ENCODE results near the gene GRK5. TPM values are rescaled to one million over a fixed set of nuclear protein-coding genes. Genes with fewer than 3 reads are reported as not detected.

The GRK5 gene
- total RNA-seq, 1 experiment from 2014 or later = 29.0 TPM

DNA sequence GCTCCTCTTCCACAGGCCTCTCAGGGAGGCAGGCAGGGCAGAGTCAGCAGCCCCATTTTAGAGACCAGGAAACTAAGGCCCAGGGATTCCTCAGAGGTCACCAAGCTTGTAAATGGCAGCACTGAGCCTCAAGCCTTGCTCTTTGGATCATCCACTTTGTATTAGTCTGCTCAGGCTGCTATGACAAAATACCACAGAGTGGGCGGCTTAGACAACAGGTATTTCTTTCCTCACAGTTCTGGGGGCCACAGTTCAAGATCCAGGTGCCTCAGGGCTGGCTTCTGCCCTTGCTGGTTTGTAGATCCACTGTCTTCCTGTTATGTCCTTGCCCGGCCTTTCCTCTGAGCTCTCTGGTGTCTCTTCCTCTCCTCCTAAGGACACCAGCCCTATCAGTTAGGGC is 151.2 kb downstream of the GRK5 start:
- H3K4me1 ChIP-seq (ENCODE audit: control insufficient read depth, insufficient read depth, low read length) = no peaks in the 10 kb centered on the region; the same call in 1 of the 2 replicates
- in situ Hi-C loops (cut with HindIII; ENCODE audit: low pct_unique_long_range_greater_than_20kb, low sequenced_read_pairs) = no loop called here
- ChIA-PET CTCF (no interaction called here), POLR2A (interaction anchor here (0.6 kb wide), 1 partner anchor 208 kb away, joined by 3 read pairs; no protein-coding TSS in a partner anchor)
- no peak overlapping the region for H3K27ac ChIP-seq (ENCODE audit: low read length)
- TF ChIP-seq POLR2AphosphoS5 (IDR thresholded peaks at IDR 0.05; ENCODE audit: low read depth, low read length) (no peak), TCF7L2 (IDR thresholded peaks at IDR 0.05; ENCODE audit: low read depth, low read length) (no peak), SIN3A (IDR thresholded peaks at IDR 0.05; ENCODE audit: borderline replicate concordance, insufficient read depth, low read depth, low read length) (no peak)
- TF ChIP-seq, protein P1, sequence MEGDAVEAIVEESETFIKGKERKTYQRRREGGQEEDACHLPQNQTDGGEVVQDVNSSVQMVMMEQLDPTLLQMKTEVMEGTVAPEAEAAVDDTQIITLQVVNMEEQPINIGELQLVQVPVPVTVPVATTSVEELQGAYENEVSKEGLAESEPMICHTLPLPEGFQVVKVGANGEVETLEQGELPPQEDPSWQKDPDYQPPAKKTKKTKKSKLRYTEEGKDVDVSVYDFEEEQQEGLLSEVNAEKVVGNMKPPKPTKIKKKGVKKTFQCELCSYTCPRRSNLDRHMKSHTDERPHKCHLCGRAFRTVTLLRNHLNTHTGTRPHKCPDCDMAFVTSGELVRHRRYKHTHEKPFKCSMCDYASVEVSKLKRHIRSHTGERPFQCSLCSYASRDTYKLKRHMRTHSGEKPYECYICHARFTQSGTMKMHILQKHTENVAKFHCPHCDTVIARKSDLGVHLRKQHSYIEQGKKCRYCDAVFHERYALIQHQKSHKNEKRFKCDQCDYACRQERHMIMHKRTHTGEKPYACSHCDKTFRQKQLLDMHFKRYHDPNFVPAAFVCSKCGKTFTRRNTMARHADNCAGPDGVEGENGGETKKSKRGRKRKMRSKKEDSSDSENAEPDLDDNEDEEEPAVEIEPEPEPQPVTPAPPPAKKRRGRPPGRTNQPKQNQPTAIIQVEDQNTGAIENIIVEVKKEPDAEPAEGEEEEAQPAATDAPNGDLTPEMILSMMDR (IDR thresholded peaks at IDR 0.05) = no peak
- TF ChIP-seq, protein P2, sequence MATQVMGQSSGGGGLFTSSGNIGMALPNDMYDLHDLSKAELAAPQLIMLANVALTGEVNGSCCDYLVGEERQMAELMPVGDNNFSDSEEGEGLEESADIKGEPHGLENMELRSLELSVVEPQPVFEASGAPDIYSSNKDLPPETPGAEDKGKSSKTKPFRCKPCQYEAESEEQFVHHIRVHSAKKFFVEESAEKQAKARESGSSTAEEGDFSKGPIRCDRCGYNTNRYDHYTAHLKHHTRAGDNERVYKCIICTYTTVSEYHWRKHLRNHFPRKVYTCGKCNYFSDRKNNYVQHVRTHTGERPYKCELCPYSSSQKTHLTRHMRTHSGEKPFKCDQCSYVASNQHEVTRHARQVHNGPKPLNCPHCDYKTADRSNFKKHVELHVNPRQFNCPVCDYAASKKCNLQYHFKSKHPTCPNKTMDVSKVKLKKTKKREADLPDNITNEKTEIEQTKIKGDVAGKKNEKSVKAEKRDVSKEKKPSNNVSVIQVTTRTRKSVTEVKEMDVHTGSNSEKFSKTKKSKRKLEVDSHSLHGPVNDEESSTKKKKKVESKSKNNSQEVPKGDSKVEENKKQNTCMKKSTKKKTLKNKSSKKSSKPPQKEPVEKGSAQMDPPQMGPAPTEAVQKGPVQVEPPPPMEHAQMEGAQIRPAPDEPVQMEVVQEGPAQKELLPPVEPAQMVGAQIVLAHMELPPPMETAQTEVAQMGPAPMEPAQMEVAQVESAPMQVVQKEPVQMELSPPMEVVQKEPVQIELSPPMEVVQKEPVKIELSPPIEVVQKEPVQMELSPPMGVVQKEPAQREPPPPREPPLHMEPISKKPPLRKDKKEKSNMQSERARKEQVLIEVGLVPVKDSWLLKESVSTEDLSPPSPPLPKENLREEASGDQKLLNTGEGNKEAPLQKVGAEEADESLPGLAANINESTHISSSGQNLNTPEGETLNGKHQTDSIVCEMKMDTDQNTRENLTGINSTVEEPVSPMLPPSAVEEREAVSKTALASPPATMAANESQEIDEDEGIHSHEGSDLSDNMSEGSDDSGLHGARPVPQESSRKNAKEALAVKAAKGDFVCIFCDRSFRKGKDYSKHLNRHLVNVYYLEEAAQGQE (IDR thresholded peaks at IDR 0.05; ENCODE audit: insufficient read depth in 1 of 2, low read depth in 2 of 2, low read length in 1 of 2) = no peak
- H3K4me3 ChIP-seq (ENCODE audit: low read depth in 2 of 2, low read length in 2 of 2) = no peak overlapping the region
- no peaks in the 10 kb centered on the region for H3K27me3 ChIP-seq (ENCODE audit: control insufficient read depth, insufficient read depth, low read length)
- no peaks in the 10 kb centered on the region for H3K36me3 ChIP-seq (ENCODE audit: control insufficient read depth, insufficient read depth, low read length)
- no TSS peak for BruUV-seq (replicated peaks)
- DNase-seq (ENCODE audit: low read depth, low spot score) (no peak), ATAC-seq (no peak)
- H3K9me3 ChIP-seq (ENCODE audit: control insufficient read depth, insufficient read depth, low read depth, low read length) = peaks cover 7% of the 10 kb centered on the region; the same call in 1 of the 2 replicates
- intact Hi-C loops (cut with micrococcal nuclease; ENCODE audit: unreplicated experiment) = no loop called here

DNA sequence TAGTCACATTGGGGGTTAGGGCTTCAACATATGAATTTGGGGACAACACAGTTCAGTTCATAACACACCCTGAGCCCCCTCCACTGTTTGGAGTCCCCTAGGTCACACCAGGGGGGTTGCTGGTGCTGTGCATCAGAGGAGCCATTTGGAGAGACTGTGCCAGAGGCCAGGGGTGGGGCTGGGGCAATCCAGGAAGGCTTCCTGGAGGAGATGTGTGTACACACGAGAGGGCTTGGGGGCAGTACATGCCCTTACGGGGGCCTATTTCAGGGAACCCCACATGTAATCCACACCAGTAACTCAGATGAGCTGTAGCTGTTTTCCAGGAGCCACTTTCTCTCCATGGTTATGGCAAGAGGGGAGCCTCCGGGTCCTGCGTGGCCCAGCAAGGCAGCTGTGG is 151.7 kb downstream of the GRK5 start:
- no peak for ATAC-seq
- in situ Hi-C loops (cut with HindIII; ENCODE audit: low pct_unique_long_range_greater_than_20kb, low sequenced_read_pairs) (no loop called here), intact Hi-C loops (cut with micrococcal nuclease; ENCODE audit: unreplicated experiment) (no loop called here)
- Histone ChIP-seq H3K4me3 (ENCODE audit: low read depth in 2 of 2, low read length in 2 of 2) (no peak overlapping the region), H3K4me1 (ENCODE audit: control insufficient read depth, insufficient read depth, low read length) (no peaks in the 10 kb centered on the region; the same call in 1 of the 2 replicates), H3K36me3 (ENCODE audit: control insufficient read depth, insufficient read depth, low read length) (no peaks in the 10 kb centered on the region), H3K27me3 (ENCODE audit: control insufficient read depth, insufficient read depth, low read length) (no peaks in the 10 kb centered on the region), H3K27ac (ENCODE audit: low read length) (no peak overlapping the region), H3K9me3 (ENCODE audit: control insufficient read depth, insufficient read depth, low read depth, low read length) (peaks cover 7% of the 10 kb centered on the region; the same call in 1 of the 2 replicates)
- ChIA-PET CTCF (no interaction called here), POLR2A (no interaction called here)
- no peak for DNase-seq (ENCODE audit: low read depth, low spot score)
- no TSS peak for BruUV-seq (replicated peaks)
- TF ChIP-seq, protein P2 (IDR thresholded peaks at IDR 0.05; ENCODE audit: insufficient read depth in 1 of 2, low read depth in 2 of 2, low read length in 1 of 2) = no peak
- TF ChIP-seq POLR2AphosphoS5 (IDR thresholded peaks at IDR 0.05; ENCODE audit: low read depth, low read length) (no peak), TCF7L2 (IDR thresholded peaks at IDR 0.05; ENCODE audit: low read depth, low read length) (no peak), SIN3A (IDR thresholded peaks at IDR 0.05; ENCODE audit: borderline replicate concordance, insufficient read depth, low read depth, low read length) (no peak)
- TF ChIP-seq, protein P1 (IDR thresholded peaks at IDR 0.05) = no peak

Measured in Panc1 (cell line).